ENCODE results near the gene BNC1.

The BNC1 gene, protein sequence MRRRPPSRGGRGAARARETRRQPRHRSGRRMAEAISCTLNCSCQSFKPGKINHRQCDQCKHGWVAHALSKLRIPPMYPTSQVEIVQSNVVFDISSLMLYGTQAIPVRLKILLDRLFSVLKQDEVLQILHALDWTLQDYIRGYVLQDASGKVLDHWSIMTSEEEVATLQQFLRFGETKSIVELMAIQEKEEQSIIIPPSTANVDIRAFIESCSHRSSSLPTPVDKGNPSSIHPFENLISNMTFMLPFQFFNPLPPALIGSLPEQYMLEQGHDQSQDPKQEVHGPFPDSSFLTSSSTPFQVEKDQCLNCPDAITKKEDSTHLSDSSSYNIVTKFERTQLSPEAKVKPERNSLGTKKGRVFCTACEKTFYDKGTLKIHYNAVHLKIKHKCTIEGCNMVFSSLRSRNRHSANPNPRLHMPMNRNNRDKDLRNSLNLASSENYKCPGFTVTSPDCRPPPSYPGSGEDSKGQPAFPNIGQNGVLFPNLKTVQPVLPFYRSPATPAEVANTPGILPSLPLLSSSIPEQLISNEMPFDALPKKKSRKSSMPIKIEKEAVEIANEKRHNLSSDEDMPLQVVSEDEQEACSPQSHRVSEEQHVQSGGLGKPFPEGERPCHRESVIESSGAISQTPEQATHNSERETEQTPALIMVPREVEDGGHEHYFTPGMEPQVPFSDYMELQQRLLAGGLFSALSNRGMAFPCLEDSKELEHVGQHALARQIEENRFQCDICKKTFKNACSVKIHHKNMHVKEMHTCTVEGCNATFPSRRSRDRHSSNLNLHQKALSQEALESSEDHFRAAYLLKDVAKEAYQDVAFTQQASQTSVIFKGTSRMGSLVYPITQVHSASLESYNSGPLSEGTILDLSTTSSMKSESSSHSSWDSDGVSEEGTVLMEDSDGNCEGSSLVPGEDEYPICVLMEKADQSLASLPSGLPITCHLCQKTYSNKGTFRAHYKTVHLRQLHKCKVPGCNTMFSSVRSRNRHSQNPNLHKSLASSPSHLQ

GRCh38 chr15:83284559-83285283, at the start of gene BNC1:
Gene BNC1 (minus strand): TSS chr15:83284664. CDS start chr15:83284628, 36 bp downstream.
- DNase-seq, result no peak

DNA sequence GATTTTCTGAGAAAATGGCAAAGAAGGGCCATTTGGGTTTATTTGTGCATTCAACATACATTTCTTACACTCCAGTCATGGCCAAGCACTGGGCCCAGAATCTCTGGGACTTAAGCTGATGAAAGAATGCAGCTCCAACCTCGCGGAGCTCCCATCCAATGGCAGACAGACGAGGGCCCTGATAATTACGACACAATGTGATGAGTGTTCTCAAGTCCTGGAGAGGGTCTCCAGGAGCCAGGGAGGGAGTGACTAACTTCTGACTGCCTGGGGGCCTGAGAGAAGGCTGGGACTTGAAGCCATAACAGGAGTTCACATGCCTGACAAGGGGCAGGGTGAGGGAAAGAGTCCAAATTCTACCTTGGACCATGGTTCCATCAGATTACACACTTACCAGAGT, 42.6 kb upstream of the BNC1 start:
- DNase-seq, result no peak

GRCh38 chr15:83324799-83325198, 40.3 kb upstream of the BNC1 start:
- DNase-seq, result no peak

- no peak for DNase-seq
Observed at GRCh38 chr15:83323296-83323711, 38.8 kb upstream of the BNC1 start.

DNA sequence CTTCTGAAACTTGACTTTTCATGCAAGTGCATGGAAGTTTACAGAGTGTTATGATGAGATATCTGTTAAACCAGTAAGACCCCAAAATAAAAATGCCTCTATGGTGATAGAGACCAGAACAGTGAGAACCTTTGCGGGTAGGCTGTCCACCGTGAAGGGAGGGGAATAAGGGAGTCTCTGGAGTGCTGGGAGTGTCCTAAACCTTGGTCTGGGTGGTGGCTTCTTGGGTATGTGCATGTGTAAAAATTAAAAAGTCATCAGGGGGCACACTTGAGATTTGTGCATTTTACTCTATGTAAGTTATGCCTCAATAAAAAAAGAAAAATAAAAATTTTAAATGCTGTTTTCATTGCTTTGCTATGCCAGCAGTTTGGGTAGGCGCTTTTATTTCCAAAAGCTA, 38.2 kb upstream of the BNC1 start:
- DNase-seq, result no peak

DNA sequence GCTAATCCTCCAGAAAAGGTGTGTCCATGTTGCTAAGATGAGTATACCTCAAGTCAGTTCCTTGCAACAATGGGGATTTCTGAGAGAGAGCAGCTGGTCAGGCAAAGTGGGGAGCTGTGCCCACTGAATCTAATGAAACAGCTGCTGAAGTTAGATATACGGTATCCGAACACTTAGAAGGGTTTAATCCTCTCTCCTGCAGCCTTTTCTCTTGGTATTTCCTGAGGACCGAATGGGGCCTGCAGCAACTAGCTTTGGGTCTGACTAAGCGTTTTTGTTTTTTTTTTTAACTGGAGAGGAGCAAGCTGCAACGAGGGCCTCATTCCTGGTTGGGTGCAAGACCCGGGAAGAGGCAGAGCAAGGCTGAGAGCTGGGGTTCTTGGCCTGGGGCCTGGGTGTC, 37.6 kb upstream of the BNC1 start:
- no peak for DNase-seq

- DNase-seq, result no peak
Observed at GRCh38 chr15:83320844-83321243, 36.4 kb upstream of the BNC1 start.

- DNase-seq, result no peak
Observed at GRCh38 chr15:83320404-83320803, 35.9 kb upstream of the BNC1 start.

DNA sequence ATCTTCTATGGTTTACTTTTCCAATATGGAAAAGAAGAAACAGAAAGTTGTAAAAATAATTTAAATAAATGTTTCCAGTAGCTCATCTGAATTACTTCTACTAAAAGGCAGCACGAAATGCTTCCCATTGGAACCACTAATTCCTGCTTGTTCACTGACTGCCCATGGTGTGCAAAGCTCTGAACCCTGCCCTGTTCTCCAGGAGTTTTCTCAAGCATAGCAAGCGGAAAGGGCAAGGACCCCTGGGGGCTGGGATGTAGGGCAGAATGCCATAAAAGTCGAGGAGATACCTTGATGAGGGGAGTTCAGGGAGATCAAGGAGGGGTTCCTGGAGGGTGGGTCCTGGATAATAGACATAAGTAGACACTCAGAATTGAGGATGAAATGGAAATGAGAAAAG, 35.3 kb upstream of the BNC1 start:
- DNase-seq, result no peak

GRCh38 chr15:83318861-83319415, 34.5 kb upstream of the BNC1 start:
- DNase-seq, result no peak

DNA sequence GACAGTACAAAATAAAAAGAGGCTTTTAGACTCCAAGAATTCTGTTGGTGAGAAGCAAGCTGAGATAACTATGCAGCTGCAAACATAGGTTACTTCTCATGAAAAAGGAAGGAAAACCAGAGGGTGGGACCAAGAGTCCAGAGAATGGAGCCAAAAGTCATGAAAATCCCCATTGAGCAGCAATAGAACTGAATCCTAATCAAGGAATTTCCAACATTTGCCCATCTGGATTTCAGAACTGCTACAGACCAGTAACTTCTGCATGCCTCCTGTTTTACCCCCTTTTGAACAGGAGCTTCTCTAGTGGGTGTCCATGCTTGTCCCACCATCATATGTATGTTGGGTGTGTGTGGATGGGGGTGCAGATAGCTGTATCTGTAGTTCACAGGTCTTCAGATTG, 33.6 kb upstream of the BNC1 start:
- no peak for DNase-seq

DNA sequence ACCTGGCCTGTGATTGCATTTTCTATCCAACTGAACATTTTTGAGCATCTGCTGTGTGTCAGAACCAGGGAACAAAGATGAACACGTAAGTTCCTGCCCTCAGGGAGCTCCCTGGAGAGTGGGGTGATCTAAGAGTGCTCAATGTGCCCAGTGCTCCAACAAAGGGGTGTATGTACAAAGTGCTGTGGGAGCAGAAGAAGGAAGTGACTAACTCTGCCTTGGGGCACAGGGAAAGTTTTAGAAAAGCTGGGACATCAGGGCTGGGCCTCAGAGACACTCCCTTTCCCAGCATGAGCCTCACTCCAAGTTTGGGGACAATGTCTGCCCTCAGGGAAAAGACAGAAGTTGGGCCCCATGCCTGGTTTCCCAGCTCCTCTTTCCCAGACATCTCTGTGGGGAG, 27.6 kb upstream of the BNC1 start:
- DNase-seq, result no peak

- no peak for DNase-seq
Observed at GRCh38 chr15:83310521-83311456, 26.3 kb upstream of the BNC1 start.

GRCh38 chr15:83308671-83309070, 24.2 kb upstream of the BNC1 start:
- no peak for DNase-seq

DNA sequence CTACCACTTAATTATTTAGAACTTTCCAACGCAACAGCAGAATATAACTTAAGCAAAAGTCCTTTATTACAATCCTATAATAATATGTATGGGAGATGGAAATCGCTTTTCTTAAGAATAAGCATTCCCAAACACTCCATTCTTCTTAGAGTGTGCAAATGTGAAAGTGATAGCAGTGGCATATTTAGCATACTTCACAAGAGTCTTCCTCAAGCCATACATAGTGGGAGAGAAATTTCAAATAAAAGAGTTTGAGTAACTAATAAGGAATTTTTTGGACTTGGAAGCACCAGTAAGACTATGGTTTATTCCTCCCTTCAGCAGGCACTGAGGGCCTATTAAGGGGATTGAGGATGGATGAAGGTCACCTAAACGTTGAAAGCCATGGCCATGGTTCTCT, 22.1 kb upstream of the BNC1 start:
- no peak for DNase-seq

DNA sequence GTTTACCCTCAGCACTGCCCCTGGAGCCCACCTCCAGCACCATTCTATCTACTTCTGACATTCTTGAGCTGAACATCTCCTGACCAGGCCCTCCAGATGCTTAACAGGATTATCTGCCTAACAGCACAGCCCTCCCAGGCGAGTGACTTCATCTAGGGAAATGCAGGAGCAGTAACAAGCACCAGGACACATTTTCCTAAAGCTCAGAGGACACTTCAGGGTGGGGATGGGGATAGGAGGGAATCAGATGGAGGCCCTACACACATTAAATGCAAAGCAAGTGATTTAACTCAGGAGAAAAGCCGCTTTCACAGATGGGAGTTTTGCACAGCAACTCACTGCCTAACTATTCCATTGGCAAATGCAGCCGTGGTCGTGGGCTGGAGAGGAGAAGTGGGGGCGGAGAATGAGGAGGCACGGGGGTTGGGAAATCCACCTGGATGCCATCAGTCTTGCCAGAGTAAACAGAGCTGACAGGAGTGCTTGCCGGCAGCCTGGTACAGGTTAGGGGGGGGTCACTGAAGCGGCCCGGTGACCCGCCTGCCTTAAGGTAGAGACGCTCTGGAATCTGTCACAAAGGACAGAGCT, 21.3 kb upstream of the BNC1 start:
- no peak for DNase-seq

DNA sequence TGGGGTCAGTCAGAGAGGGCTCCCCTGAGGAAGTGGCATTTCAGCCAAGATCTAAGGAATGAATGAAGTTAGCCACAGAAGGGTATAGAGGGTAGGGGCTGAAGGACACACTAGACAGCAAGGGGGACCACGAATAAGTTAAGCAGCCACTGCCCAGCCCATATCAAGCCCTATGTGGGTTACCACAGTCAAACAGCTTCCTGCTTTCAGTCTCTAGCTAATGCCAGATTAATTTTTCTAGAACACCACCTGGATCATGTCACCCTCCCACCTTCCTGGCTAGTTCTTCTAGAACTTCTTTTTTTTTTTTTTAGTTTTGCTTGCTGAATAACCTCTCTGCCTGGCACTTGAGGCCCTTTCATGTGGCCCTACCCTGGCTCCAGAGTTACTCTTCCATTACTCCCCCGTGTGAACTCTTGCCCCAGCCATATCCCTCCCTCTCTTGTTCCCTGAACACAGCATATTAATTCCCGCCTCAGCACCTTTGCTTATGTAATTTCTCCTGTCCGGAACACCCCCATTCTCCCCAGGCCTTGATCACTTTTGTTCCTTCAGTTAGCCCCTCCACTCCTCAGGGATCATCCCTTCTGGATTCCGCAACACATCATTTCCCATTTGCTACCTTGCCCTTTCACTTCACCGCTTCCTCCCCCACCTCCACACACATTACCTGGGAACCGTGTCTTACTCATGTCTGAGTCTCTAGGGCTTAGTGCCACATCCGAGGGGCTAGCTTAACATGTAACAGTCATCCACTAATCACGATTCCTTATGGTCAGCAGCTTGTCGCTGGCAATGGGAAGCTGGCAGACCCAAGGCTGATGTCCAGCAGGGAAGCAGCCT, 20.6 kb upstream of the BNC1 start:
- no peak for DNase-seq

DNA sequence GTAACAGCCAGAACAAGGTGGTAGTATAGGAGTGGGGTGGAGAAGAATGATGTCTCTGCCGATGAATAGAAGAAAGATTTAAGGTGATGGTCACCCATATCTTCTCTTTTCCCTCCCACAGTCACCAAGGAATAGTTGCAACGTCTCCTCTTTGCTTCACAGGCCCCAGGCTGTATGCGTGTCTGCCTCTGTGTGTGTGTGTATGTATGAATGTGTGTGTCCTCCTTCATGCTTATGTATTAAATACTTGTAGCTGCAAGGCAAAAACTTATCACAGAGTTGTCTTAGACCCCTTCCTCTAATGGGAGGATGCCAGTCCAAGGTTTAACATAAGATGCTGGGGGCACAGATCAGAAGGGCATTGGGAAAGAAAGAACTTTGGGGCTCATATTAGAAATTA, 19.1 kb upstream of the BNC1 start:
- DNase-seq, result no peak

DNA sequence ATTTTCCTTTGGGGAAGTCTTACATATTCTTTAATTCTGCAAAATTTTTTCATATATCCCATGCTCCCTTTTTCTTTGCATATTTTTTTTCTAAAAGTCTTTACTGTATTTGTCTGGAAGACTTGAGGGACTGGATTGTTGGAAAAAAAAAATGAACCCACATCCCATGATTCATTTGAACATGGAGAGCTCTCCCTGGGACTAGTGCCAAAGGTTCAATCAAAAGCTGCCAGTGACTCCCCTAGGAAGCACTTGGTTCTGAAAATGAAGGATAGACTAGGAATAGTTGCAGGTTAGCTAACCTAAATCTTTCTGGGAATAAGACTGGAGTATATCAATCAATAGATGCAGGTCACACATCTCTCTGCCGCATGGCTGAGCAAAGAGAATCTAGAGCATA, 16.4 kb upstream of the BNC1 start:
- no peak for DNase-seq

- DNase-seq, result no peak
Observed at GRCh38 chr15:83299462-83299861, 15.0 kb upstream of the BNC1 start.
